ENCODE data around the gene NTSR1.

Gene NTSR1

DNA sequence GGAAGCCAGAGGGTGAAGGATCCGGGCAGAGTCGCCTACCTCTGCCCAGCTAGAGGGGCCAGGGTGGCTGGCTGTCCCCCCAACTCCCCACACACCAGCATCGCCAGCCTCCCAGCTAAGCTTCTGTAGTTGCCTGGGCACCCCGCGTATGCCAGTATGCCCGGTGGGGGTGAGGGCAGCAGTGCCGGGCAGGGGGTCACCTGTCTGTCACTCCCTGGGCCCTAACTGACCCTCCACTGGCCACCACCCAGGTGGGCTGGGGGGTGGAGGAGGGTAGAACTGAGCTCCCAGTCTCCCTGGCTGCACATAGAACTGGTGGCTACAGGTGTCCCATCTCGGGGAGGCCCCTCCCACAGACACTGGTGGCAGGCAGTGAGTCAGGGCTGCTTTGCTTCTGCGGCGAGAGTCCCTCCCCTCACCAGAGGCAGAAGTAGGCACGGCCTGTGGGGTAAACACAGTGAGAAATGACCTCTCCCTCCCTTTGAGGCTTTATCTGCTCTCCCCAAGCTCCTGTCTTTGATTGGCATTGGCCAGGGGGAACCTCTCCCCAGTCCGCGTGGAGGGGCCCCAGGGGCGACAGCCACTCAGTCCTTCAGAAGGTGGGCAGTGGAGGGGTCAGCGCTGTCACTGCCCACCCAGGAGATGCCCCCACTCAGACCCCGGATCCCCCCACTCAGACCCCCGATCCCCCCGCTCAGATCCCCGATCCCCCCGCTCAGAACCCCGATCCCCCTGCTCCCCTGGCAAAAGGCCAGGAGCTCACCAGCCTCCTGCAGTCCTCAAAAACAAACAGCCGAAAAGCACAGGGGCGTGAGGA is 2.5 kb downstream of the NTSR1 start:
- DNase-seq = no peak

GRCh38 chr20:62711703-62712101 is 3.1 kb downstream of the NTSR1 start:
- DNase-seq = no peak

DNA sequence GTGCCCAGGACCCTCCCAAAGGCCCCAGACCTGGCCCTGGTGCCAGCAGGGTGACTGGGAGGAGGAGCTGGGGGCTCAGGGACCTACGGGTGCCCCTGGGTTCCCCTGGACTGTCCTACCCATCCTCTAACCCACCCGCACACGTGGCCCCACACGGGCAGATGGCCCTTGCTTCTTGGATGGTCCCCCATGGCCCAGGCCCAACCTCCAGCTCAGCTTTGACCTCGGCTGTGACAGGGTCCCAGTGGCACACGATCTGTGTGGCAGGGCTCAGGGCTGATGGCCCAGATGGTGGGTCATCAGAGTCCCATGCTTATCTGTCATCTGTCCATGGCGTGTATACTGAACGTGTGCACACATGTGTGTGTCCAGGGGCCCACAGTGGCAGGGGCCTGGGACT is 4.0 kb downstream of the NTSR1 start:
- DNase-seq = no peak

DNA sequence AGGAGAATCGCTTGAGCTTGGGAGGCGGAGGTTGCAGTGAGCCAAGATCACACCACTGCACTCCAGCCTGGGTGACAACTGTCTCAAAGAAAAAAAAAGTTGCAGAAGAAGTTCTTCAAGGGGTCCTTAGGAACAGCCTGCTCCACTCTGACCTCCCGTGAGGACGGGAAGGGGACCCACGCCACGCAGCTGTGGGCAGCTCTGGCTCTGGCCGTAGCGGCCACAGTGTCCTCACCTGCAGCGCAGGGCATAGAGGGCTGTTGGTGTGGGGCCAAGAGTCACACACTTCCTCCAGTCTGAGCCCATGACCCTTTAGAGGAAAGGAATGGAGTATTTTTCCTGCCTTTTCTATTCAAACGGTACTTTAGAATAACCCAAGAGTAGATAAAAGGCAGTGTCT is 5.4 kb downstream of the NTSR1 start:
- DNase-seq = no peak

- DNase-seq = no peak
Observed at GRCh38 chr20:62714799-62715198, 6.2 kb downstream of the NTSR1 start.

DNA sequence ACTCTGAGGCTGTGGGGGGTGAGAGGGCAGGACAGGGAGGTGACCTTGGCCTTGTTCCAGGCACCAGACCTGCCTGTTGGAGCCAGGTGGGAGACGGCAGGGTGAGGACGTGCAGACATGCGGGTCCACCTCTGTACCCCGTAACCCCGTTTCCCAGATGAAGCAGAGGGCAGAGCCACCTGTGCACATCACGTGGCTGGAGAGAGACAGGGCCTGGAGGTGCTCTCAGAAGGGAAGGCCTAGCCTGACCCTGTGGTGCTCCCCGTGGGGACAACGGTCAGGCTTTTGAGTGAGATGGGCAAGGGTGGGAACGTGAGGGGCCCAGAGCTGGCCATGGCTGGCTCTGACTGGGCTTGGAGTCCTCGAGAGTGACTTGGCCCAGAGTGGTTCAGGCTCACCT is 6.6 kb downstream of the NTSR1 start:
- no peak for DNase-seq

DNA sequence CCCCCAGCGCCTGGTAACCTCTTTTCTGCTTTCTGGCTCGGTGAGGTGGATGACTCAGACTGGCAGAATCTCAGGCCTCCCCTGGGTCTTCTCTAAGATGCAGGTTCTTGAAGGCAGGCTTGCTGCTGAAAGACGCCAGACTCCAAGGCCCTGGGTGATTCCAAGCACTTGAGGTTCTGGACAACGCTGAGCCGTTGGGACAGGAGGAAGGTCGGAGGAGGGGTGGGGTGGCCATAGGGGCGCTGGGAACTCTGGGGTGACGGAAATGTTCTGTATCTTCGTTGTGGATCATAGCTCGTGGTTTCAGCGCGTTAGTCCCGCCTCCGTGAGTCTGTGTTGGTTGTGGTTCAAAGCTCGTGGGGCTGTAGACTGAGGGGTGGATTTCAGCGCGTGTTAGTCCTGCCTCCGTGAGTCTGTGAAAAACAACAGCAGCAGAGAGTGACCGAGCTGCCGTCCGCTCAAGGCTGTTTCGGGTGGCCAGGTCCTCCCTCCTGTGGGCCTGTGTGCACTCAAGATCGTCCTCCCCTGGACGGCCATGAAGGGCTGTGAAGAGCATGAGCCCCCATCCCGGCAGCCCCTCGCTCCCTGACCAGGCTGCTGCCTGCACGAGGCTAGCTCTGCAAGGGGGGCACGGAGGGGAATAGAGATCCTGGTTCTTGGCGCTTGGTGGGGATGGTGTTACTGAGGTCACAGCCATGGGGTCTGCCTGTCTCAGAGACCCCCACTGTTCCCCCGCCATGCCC is 7.7 kb downstream of the NTSR1 start:
- peak; percentile 11 to 20 for DNase-seq

DNA sequence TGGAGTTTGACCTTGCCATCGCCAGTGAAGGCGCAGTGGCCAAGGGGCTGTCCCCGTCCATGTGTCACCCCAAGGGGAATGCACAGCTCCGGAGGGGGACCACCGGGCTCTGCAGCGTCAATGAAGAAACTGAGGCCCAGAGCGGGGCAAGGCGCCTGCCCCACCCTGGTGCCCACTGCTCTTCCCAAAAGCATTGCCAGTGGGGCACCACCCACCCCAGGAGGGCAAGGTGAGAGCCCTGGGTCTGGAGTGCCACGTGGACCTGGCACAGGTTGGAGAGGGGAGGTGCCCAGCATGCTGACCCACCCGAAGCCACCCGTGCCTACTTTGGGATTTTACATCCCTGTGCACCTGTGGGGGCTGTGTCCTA is 8.3 kb downstream of the NTSR1 start:
- DNase-seq = no peak

GRCh38 chr20:62717933-62718332 is 9.3 kb downstream of the NTSR1 start:
- DNase-seq = no peak

GRCh38 chr20:62718546-62718945 is 9.9 kb downstream of the NTSR1 start:
- no peak for DNase-seq

GRCh38 chr20:62719250-62719935 is 10.8 kb downstream of the NTSR1 start:
- DNase-seq = no peak

GRCh38 chr20:62721511-62722370 is 13.1 kb downstream of the NTSR1 start:
- DNase-seq = no peak

- DNase-seq = no peak
Observed at GRCh38 chr20:62722627-62723026, 14.0 kb downstream of the NTSR1 start.

DNA sequence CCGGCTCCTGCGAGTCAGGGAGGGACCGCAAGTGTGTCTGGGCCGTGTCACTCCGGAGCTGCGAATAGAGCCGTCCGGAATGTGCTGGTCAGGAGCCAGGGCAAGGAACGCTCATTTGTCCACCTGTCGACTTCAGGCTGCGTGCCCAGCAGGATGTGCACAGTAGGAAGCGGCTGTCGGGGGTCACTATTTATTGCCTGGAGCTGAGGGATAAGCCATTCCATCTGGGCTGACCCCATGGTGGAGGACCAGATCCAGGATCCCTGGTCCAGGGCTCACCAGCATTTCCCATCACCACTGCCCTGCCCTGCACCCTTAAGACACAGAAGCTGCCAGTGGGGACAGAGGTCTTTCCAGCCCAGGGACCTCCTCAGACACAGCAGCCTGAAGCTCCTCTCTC is 14.7 kb downstream of the NTSR1 start:
- no peak for DNase-seq

GRCh38 chr20:62723768-62724450 is 15.3 kb downstream of the NTSR1 start:
- DNase-seq = no peak

DNA sequence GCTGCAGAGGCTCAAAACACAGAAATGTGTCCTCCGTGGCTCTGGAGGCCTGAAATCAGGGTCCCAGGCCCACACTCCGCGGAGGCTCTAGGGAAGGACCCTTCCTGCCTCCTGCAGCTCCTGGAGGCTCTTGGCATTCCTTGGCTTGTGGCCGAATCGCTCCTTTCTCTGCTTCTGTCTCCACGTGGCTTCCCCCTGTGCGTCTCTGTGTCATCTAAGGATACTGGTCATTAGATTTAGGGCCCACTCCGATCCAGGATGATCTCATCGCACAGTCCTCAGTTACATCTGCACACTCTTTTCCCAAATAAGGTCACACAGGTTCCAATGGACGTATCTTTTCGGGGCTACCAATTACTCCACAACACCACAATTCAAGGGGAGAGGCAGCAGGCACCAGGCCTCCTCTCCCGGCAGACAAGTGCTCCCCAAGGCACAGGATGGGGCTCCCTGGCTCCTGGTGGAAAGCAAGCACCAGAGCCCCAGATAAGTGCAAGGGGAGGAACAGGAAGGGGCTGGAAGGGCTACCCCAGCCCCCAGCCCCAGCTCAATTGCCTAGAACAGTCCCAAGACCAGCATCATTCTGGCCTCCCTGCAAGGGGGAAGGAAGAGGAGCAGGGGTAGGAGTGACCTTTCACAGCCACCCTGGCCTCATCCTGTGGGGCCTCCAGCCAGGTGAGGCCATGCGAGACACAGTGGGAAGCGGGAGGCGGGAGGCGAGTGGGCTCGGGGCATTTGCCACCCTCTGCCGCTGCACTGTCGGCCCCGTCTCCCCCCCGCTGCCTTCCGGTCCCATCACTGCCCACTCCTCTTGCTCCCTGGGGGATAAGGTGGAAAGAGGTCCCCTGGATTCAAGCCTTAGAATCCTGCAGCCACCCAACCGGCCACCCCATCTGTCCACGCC is 16.3 kb downstream of the NTSR1 start:
- DNase-seq = no peak

GRCh38 chr20:62725596-62726268 is 17.1 kb downstream of the NTSR1 start:
- no peak for DNase-seq

- DNase-seq = no peak
Observed at GRCh38 chr20:62726276-62726675, 17.6 kb downstream of the NTSR1 start.

GRCh38 chr20:62726716-62727583 is 18.3 kb downstream of the NTSR1 start:
- no peak for DNase-seq

All from stimulated activated CD4-positive, alpha-beta T cell treated with anti-CD3 and anti-CD28 coated beads, Interleukin-2, amount 100 ng/mL, for 48 hours (primary cell).